ENCODE data around the gene CWC25.
A peak's percentile ranks its signal among the peaks of the same experiment; 100 is the strongest.
"Not testable (repeated sequence)": the region's sequence is repeated elsewhere in the genome, so short reads cannot be mapped to it uniquely, and the experiment has no call there.

The CWC25 gene

GRCh38 chr17:38852771-38853291 is 27.7 kb upstream of the CWC25 start:
- no peak for DNase-seq (ENCODE audit: low read depth in 2 of 2)

DNA sequence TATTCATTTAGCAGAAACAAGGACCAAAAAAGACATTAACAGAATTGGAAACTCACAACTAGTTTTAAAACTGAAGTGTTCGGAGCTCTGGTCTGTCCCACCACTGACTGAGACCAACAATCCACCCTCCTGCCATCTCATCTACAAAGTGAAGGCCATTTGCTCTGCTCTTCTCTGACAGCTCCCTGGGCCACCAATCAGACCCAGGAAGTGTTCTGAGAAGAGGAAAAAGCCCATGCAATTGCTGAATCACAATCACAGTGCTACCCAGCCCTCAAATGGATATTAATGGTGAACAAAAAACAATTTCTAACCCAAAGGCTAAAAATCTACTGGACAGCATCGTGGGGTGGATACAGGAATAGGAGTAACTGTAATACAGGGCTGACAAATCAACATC is 26.3 kb upstream of the CWC25 start:
- DNase-seq (ENCODE audit: low read depth in 2 of 2): no peak

GRCh38 chr17:38850374-38850773 is 25.3 kb upstream of the CWC25 start:
- DNase-seq (ENCODE audit: low read depth in 2 of 2): no peak

DNA sequence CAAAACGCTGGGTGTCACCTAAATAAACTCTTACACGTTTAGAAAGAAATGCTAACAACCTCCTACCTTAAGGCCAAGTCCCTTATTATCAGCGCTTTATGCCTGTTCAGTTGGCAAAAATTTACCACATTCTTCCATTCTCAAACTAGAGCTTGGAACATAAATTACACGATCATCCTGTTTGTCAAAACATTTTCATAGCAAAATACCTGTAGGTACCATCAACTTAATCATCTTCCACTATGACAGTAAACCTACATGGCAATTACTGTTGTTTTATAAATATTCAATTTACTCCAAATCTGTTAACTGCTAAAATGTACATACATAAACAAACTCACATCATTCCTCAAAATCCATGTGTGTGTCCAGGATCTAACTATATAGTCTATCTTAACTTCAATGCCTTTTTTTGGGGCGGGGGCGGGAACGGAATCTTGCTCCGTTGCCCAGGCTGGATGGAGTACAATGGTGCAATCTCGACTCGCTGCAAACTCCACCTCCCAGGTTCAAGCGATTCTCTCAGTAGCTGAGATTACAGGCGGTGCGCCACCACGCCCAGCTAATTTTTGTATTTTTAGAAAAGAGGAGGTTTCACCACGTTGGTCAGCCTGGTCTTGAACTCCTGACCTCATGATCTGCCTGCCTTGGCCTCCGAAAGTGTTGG is 24.0 kb upstream of the CWC25 start:
- no peak for DNase-seq (ENCODE audit: low read depth in 2 of 2)

DNA sequence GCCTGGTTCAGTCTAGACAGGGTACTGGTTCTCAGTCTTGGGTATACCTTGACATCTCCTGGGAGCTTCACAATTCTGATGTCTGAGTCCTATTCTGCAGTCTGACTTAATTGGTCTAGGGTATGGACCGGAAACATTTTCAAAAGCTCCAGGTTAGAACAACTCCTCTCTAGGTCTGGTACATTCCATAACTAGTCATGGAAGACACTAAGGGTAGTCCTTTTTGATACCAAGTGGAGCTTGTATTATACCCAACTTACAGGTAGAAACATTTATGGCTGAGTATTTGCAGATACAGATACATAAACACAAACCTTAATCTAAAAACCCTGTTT is 23.4 kb upstream of the CWC25 start:
- no peak for DNase-seq (ENCODE audit: low read depth in 2 of 2)

GRCh38 chr17:38844261-38844757 is 19.2 kb upstream of the CWC25 start:
- no peak for DNase-seq (ENCODE audit: low read depth in 2 of 2)

DNA sequence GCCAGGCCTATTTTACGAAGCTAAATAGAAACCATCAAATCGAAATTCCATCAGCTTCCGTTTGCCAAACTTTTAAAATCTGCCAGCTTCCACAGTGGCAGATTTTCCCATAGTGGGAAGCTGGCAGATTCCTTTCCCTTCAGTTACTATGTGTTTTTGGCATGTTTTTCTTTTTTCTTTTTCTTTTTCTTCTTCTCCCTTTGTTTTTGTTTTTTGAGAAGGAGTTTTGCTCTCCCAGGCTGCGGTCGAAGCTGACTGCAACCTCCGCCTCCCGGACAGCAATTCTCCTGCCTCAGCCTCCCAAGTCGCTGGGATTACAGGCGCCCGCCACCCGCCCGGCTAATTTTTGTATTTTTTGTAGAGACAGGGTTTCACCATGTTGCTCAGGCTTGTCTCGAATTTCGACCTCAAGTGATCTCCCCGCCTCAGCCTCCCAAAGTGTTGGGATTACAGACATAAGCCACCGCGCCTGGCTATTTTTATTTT is 684 bp upstream of the CWC25 start:
- no peak for DNase-seq (ENCODE audit: low read depth in 2 of 2)

- no peak for DNase-seq (ENCODE audit: low read depth in 2 of 2)
Measured at GRCh38 chr17:38815576-38816193, 9.4 kb downstream of the CWC25 start.

DNA sequence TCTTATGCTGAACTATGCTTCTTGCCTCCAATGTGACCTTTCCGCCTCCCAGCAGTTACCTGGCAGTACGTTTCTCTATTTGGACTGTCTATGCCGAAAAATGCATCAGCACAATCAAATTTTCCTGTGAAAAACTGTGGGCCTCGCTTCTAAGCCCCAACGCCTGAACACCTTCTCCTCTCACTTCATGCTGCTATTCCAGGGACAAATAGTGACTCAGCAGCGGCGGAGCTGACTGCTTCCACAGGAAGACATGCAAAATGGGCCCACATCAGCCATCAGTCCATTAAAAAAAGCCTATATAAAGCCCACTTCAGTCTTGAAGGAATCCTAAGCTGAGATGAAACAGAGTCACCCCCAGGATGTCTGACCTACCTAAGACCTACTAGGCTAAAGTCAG is 15.3 kb downstream of the CWC25 start:
- DNase-seq (ENCODE audit: low read depth in 2 of 2): no peak

- no peak for DNase-seq (ENCODE audit: low read depth in 2 of 2)
Measured at GRCh38 chr17:38800237-38800760, 24.8 kb downstream of the CWC25 start.

GRCh38 chr17:38799501-38800236 is 25.5 kb downstream of the CWC25 start, which contains the start of gene PIP4K2B:
Gene PIP4K2B, minus strand, starts transcription at chr17:38799556. Its CDS starts 132 bp downstream, at chr17:38799424.
- peak; percentile 67 to 71 for DNase-seq (ENCODE audit: low read depth in 2 of 2)

DNA sequence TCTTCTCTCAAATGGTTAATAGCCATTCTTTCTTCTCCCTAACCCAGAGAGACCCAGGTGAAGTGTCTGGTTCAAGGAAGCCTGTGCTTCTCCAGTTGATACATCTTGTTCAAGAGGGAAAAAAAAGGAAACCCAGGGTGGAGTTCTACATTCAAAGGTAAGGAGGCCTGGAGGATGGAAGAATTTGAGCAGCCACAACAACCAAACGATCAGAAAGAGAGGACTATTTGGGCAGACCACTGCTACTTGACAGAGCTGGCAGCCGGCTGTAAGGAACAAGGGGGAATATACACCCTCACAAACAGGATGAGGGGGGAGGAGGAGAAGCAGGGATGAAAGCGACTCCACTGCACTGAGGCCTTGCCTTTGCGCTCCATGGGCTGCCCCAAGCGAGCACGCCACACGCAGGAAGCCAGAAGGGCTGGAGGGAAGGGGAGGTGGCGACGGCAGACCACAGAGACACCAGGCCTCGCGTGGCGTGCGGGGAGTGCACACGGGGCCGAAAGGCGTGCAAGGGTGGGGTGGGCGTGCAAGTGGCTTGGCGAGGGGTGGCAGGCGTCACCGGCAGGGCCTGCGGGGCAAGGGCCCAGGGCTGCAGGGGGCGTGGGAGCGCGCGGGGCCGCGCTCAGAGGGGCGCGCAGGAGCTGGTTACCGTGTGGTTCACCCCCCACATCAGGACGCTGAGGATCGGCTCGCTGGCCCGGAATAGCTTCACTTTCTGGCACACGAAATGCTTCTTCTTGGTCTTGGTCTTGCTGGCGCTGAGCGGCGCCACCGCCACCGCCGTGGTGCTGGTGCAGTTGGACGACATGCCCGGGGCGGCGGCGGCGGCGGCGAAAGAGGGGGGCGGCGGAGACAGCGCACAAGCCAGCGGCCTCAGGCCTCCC is 26.3 kb downstream of the CWC25 start:
- DNase-seq (ENCODE audit: low read depth in 2 of 2): peak; percentile 1 to 19

- no peak for DNase-seq (ENCODE audit: low read depth in 2 of 2)
Measured at GRCh38 chr17:38797828-38798227, 27.3 kb downstream of the CWC25 start.

- no peak for DNase-seq (ENCODE audit: low read depth in 2 of 2)
Measured at GRCh38 chr17:38797158-38797490, 28.0 kb downstream of the CWC25 start.

DNA sequence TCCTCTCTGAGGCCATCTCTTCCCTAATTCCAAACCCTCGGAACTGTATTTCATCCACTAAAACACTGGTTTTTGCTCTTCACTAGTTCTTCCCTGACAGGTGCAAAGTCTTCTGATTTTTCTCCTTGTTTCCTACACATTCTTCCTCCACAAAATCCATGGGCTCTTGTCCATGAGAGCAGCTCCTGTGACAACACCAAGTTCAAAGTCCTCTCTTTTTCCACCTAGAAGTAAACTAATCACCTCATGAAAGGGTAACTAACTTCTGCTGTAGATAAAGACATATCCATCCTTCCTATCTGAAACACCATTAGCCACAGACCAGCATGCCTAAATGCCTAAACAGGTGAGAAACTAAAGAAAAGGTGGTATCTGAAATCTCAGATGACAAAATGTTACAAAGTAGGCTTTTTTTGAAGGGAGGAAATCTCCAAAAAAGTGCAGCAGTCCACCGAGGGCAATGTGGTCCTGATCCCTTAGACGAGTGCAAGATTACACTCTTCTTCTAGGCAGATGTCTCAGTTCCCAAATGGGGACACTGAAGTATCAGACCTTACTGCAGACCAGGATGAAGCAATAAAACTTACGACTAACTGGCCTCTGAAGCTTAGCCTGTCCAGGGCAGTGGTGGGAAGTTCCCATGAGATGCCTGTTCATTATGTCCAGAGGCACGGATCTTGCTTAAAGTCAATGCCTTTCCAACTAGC is 28.5 kb downstream of the CWC25 start:
- no peak for DNase-seq (ENCODE audit: low read depth in 2 of 2)

DNA sequence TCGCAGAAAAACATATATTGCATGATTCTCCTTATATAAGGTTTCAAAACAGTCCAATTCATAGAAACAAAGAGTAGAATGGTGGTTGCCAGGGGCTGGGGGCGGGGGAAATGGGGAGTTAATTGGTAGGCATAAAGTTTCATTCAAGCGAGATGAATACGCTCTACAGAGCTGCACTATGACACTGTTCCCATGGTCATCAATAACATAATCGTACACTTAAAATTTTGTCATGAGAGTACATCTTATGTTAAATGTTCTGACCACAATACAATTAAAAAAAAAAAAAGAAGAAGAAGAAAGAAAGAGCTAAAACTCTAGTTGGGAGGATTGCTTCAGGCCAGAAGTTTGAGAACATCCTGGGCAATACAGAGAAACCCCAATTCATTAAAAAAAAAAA is 30.9 kb downstream of the CWC25 start:
- DNase-seq (ENCODE audit: low read depth in 2 of 2): no peak

DNA sequence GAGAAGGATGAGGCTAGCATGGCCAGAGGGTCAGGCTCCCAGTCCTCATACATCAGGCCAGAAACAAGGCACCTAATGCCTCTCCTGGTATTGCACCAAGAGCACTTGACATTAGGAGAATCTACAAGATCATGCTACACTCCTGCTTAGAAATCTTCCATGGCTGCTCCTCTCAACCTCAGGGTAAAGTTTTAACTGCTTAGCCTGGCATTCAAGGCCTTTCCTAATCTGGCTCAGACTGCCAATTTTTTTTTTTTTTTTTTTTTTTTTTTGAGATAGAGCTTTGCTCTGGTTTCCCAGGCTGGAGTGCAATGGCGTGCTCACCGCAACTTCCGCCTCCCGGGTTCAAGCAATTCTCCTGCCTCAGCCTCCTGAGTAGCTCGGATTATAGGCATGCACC is 34.0 kb downstream of the CWC25 start:
- DNase-seq (ENCODE audit: low read depth in 2 of 2): no peak

DNA sequence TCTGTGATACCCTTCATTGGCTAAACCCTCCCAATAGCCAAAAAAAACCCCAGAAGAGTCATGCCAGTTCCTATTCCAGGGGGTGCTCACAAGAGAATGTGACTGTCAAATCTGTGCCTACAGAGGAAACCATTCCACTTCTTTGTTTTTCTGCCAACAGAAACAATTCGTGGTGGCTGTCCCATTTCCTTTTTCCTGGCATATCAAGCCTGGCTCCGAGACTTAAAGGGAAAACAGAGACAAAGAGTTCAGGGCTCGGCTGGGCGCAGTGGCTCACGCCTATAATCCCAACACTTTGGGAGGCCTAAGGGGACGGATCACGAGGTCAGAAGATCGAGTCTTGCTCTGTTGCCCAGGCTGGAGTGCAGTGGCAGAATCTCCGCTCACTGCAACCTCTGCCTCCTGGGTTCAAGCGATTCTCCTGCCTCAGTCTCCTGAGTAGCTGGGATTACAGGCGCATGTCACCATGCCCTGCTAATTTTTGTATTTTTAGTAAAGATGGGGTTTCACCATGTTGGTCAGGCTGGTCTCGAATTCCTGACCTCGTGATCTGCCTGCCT is 34.9 kb downstream of the CWC25 start:
- not testable (repeated sequence) for DNase-seq (ENCODE audit: low read depth in 2 of 2)

DNA sequence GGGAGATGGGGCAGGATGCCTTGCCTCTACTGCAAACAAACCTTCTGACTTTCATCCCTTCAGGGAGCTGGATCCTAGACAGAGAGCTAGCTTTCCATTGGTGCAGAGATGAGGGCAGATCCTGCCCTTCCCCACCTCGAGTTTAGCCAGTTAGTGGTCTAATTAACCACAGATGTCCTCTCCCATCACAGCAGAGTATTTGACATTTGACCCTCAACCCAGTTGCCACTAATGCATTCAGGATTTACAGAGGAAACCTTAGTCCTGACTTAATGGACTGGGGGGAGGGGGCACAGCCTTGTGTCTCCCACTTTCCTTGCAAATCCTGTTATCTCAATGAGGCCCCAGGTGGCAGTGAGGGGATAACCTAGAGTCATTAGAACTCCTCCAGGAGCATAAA is 35.9 kb downstream of the CWC25 start:
- DNase-seq (ENCODE audit: low read depth in 2 of 2): no peak

DNA sequence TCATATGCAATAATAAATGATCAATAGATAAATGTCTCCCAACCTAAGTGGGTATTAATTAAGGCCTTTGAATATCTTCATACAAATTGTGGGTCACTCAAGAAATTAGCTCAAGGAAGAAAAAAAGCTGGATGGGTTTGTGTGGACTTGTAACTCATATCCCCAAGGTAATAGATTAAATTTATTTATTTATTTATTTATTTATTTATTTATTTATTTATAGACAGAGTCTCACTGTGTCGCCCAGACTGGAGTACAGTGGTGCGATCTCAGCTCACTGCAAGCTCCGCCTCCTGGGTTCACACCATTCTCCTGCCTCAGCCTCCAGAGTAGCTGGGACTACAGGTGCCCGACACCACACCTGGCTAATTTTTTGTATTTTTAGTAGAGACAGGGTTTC is 37.1 kb downstream of the CWC25 start:
- not testable (repeated sequence) for DNase-seq (ENCODE audit: low read depth in 2 of 2)
